GM18505 (cell line): ENCODE results near the gene AKR1C4.
"Not testable (repeated sequence)": the region's sequence is repeated elsewhere in the genome, so short reads cannot be mapped to it uniquely, and the experiment has no call there.

Experiments
- ATAC-seq: cut with Tn5 transposase; IDR thresholded peaks from one replicate; pipeline ENCODE4 v1.9.1; 2021; ENCODE audit not compliant: unreplicated experiment
- POLR2A ChIP-seq: IDR thresholded peaks from 4 replicates; pipeline ENCODE4 v1.6.1; 2011; ENCODE audit warnings: borderline replicate concordance; ENCODE audit not compliant: insufficient read depth, insufficient read length; ENCODE audit errors: extremely low read depth

The AKR1C4 gene

DNA sequence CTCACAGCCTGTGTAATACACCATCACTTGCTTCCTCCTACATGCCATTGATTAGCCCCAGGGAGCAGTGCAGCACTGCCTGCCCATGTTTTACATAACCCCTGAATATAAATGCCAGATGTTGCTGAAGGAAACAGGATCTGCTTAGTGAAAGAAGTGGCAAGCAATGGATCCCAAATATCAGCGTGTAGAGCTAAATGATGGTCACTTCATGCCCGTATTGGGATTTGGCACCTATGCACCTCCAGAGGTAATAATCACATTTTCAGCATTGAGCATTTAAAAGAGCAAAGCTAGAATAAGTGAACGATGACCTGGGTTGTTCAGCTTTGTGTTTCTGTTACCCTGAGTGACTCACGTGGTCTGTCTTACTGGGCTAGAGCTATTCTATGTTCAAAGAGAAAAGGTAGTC, at the start of gene AKR1C4:
Gene AKR1C4, plus strand, starts transcription at position 136 of the 412 bp plus-strand sequence. Its CDS starts 31 bp downstream, at position 167.
- no peak for ATAC-seq
- no peak for TF ChIP-seq POLR2A

DNA sequence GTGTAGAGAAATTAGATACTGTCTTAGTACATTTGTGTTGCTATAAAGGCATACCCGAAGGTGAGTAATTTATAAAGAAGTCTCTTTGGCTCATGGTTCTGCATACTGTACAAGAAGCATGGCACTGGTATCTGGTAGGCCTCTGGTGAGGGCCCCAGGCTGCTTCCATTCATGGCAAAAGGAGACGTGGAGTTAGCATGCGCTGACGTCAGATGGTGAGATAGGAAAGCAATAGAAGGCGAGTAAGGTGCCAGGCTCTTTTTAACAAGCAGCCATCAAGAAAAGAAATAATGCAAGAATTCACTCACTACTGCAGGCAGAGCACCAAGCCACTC, 49.8 kb upstream of the AKR1C4 start:
- no peak for TF ChIP-seq POLR2A
- ATAC-seq = no peak

DNA sequence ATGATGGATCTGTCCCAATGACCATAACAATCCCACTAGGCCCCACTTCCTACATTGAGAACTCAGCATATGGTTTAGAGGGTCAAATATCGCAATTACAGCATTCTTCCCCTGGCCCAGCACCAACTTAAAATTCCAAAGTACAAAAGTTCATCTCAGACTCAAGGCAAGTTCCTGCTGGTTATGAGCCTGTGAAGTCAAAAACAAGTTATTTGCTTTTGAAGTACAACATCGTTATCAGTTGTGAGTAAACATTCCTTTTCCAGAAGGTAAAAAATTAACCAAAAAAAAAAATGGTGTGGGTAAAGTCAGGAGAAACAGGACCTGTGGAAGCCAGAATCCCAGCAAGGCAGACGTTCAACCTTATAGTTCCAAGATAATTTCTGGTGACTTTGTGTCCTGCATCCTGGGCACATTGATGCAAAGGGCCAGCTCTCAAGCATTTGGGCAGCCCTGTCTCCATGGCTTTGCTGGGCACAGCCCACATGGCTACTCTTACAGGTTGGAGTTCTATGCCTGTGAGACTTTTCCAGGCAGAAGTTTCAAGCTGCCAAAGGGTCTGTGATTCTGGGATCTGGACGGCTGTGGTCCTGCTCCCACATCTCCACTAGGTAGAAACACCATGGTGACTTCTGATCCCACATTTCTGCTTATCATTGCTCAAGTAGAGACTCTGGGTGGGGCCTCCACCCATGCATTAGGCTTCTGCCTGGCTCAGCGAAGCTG, 49.2 kb upstream of the AKR1C4 start:
- no peak for ATAC-seq

DNA sequence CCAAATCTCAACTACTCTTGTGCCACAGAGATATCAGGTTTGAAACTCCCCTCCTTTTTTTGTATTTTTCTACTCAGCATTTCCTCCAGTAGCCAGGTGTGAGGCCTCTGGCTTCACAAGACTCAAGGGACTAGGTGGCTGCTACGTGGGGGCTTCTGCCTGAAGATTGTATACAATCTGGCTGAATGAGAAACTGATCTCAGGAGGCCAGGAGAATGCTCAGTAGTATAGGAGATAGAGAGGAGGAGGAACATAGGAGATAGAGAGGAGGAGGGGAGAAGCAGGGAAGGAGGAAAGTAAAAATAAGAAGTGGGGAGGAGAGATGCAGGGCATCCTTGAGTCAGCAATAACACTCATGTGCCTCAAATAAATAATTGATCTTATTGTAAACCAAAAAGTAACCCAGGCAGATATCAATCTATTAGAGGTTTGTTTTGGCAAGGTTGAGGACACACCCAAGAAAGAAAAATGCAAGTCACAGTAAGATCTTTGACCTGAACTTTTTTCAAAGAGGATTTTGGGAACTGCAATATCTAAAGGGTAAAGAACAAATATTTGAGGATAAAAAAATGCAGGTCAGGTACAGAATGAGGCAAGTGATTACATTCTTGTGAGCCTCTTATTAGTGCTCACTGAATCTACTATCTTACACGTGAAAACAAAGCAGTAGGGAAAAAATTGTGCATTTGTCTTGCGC, 48.5 kb upstream of the AKR1C4 start:
- ATAC-seq = no peak
- no peak for TF ChIP-seq POLR2A

More for the DNA sequence above, 49.2 kb upstream of the AKR1C4 start:
- no peak for TF ChIP-seq POLR2A

DNA sequence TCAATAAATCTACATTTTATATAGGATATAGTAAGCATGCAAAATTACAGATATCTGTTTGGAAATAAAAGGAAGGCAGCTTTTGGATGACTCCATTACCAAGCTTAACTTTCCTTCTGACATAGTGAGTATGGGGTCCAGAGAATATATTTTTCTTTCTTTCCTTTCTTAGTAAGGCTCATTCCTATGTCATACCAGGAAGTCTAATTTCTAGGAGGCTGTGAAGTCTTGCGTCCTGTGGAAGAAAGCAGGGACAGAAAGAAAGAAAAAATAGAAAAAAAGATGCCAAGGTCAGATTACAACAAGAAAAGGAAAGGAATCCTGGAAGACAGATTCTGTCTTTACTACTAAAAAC, 48.0 kb upstream of the AKR1C4 start:
- no peak for ATAC-seq
- TF ChIP-seq POLR2A = no peak

DNA sequence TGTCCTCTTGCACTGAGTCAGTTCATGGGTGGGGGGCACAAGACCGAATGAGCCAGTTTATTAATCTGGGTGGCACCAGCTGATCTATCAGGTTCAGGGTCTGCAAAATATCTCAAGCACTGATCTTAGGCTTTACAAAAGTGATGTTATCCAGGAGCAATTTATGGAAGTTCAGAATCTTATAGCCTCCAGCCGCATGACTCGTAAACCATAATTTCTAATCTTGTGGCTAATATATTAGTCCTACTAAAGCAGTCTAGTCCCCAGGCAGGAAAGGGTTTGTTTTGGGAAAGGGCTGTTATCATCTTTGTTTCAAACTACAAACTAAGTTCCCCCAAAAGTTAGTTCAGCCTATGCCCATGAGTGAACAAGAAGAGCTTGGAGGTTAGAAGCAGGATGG, 45.6 kb upstream of the AKR1C4 start:
- TF ChIP-seq POLR2A = no peak
- no peak for ATAC-seq

DNA sequence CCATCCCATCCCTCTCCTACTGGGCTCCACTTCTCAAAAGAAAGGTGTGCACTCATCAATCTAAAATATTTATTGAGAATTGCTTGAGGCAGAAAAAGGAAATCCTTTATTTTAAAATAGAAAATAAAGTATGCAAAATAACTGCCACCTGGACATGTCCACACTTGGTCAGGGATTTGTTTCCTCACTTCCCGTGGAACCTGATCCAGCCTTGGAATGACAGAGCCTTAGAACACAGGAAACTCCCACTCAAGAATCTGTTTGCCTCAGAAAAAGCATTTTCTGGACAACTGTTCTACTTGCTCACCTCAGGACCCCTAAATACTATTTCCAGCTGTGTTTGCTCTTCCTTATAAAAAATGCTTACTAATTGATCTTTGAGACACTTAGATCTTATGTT, 40.7 kb upstream of the AKR1C4 start:
- no peak for ATAC-seq
- no peak for TF ChIP-seq POLR2A

DNA sequence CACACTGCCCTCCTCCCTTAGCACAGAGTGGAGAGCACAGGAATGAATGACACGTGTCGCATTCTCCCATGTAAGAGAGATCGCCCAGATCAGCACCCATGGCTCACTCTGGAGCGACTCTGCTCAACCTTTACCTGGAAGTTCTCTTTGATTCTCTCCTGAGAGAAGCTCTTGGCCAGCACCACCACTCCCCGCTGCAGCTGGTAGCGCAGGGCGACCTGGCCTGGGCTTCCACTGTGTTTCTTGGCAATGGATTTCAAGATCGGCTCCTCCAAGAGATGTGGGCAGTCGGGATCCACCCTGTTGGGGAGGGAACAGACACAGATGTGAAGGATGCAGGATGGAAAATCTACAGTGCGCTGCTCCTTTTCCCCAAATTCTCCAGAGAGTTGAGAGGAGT, 39.1 kb upstream of the AKR1C4 start:
- TF ChIP-seq POLR2A = no peak
- no peak for ATAC-seq

DNA sequence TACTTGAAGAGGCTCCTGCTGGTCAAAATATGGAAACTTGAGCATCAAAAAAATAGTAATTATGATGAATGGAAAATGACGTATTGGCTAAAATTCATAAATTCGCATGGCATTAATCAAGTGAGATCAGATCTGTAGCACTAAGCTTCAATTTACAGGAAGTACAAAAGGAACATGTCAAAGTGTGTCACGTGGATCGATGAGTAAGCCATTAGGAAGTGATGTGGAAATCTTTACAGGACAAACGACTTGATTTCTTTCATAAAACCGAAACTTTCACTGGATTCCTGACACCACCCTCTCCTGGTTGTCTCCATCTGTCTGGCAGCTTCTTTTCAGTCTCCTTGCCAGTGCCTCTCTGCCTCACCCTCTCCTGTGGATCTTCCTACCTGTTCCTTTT, 37.5 kb upstream of the AKR1C4 start:
- ATAC-seq = no peak
- no peak for TF ChIP-seq POLR2A

DNA sequence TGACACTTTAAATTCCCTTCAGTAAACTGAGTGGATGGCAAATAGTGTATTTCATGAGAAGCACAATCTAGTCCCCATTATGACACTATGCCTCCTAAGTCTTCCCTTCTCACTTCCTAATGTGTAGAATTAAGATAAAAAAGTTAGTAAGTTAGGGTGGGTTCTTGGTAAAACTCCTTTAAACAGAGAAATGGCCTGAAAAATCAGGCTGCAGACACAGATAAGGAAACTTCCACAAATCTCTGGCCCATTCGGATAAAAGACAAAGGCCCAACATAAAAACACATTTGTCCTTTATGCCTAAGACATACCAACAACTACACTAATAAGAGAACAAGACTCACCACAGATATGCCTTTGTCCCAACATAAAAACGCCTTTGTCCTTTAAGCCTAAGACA, 33.1 kb upstream of the AKR1C4 start:
- ATAC-seq = no peak

DNA sequence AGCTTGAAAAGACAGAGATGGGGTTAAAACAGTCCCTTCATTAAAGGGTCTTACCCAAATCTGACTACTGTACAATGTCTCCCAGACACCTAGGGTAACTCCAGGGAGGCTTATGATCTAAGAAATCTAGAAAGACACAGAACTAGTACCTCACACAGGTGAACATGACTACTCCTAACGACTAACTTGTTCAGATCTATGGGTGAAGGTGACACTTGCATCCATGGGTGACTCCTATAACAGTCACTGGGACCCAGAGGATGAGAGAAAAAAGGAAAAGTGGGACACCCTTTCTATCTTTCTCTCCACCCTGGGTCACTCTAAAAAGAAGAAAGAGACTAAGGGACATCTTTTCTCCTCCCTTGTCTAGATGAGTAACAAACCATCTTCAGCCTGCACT, 30.9 kb upstream of the AKR1C4 start:
- no peak for TF ChIP-seq POLR2A
- ATAC-seq = no peak

More for the DNA sequence above, 33.1 kb upstream of the AKR1C4 start:
- no peak for TF ChIP-seq POLR2A

DNA sequence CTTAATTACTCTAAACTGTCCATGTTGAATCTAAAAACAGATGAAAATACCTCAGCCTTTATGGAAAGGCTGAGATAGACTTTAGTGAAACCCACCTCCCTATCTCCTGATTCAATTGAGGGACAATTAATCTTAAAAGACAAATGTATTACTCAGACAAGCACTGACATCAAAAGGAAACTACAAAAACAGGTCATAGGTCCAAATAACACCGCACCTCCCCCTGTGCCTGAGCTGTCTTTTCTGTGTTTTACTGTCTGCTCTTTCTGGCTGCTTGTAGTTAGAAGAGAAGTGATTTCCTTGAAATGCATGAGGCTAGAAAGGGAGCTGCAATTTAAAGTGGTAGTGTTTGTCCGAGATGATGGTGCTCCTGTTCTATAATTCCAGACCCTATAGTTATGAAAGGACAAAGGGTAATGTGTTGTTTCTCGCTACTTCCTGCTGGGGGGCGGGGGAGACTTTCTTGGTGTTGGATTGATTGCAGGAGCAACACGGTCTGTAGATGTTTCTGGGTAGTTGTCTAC, 27.7 kb upstream of the AKR1C4 start:
- ATAC-seq = no peak
- TF ChIP-seq POLR2A = no peak

DNA sequence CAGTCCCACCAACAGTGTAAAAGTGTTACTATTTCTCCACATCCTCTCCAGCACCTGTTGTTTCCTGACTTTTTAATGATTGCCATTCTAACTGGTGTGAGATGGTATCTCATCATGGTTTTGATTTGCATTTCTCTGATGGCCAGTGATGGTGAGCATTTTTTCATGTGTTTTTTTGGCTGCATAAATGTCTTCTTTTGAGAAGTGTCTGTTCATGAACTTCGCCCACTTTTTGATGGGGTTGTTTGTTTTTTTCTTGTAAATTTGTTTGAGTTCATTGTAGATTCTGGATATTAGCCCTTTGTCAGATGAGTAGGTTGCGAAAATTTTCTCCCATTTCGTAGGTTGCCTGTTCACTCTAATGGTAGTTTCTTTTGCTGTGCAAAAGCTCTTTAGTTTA, 21.1 kb upstream of the AKR1C4 start:
- ATAC-seq = not testable (repeated sequence)

DNA sequence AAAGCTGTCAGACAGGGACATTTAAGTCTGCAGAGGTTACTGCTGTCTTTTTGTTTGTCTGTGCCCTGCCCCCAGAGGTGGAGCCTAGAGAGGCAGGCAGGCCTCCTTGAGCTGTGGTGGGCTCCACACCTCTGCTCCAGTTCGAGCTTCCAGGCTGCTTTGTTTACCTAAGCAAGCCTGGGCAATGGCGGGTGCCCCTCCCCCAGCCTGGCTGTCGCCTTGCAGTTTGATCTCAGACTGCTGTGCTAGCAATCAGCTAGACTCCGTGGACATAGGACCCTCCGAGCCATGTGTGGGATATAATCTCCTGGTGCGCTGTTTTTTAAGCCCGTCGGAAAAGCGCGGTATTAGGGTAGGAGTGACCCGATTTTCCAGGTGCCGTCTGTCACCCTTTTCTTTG, 16.1 kb upstream of the AKR1C4 start:
- not testable (repeated sequence) for ATAC-seq

DNA sequence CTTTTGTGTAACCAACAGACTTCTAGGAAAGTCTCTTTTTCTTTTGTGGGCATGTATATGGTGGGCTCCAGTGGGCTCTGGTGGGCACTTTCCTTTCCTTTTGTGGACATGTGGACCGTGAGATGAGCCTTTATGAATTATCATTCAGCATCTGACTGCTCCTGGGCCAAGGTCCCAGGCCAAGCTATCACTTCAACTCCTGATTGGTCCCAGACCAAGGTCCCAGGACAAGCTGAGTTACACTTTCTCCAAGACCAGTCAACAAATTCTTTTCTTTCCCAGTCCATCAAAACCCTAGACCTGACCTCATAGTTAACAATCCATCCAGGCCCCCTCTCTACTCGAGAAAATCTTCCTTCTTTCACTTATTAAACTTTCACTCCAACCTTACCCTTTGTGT, 12.7 kb upstream of the AKR1C4 start:
- no peak for TF ChIP-seq POLR2A
- ATAC-seq = no peak

DNA sequence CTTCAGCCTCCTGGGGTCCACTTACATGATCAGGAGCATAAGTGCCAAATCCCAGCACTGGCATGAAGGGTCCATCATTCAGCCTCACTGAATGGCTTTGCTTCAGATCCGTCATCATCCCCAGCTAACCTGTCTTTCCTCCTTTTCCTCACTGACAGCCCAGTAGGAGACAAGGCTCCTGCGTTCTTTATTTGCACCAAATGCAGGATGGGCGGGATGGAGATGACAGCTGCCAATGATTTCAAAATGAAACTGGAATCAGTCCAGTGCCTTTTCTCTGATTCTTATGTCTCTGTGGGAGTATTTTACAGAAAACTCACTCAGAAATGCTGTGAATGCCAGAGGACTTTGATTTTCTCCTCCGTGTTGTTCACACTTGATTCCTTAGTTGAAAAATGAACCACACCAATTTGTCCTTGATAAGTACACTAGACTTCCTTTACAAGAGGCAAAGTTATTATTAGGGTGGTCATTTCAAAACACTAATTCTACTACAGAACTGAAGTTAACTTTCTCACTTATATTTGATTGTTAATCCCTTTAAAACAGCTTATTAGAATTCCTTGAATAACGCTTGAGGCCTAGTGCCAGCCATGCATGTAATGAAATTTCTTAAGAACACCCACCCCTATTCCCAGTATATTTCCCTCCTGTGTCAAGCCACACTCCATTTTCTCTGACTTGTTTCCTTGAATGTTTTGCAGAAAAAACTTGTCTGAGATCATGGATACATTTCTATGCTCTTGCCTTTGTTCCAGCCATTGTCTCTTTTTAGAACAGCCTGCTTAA, 11.5 kb upstream of the AKR1C4 start, which contains the start of gene AKR1C8:
Gene AKR1C8, minus strand, starts transcription at position 164 of the 789 bp plus-strand sequence. Its CDS starts 46 bp downstream, at position 118.
- no peak for ATAC-seq
- no peak for TF ChIP-seq POLR2A
